DND-41 (cell line): ENCODE measurements around the gene RNGTT.

ENCODE experiments used
- ATAC-seq: fragments of 200-7000 bp; cut with Tn5 transposase; 3 replicates; pipeline ENCODE4 v1.9.1; 2021; ENCODE audit warnings: low read depth; ENCODE audit not compliant: insufficient read depth
- DNase-seq: peaks from one replicate; pipeline ENCODE4 v3.0.0-alpha.2; 2020
- H2AFZ ChIP-seq: 2 replicates; pipeline ENCODE4 v1.6.0; 2012; ENCODE audit warnings: low read depth, low read length
- H3K27ac ChIP-seq: 2 replicates; pipeline ENCODE4 v1.5.1; 2012; ENCODE audit warnings: low read length, inconsistent platforms
- H3K27me3 ChIP-seq: fragments of 200-600 bp; sonication (generic); 2 replicates; pipeline ENCODE4 v1.6.0; 2012; ENCODE audit warnings: low read length, mild to moderate bottlenecking, inconsistent platforms; ENCODE audit not compliant: insufficient read depth, poor library complexity
- H3K36me3 ChIP-seq: 2 replicates; pipeline ENCODE4 v1.5.1; 2012; ENCODE audit warnings: low read length, inconsistent platforms; ENCODE audit not compliant: insufficient read depth
- H3K4me1 ChIP-seq: 2 replicates; pipeline ENCODE4 v1.5.1; 2012; ENCODE audit warnings: mild to moderate bottlenecking, low read length; ENCODE audit not compliant: insufficient read depth
- H3K4me2 ChIP-seq: 2 replicates; pipeline ENCODE4 v1.6.0; 2012; ENCODE audit warnings: mild to moderate bottlenecking, moderate library complexity, low read length, inconsistent platforms; ENCODE audit not compliant: insufficient read depth
- H3K4me3 ChIP-seq, 2 experiments: fragments of 200-600 bp in 1 of 2; shearing (Covaris generic) in 1 of 2; 2 replicates each; pipeline ENCODE4 v1.5.1; 2012 to 2016; ENCODE audit warnings: inconsistent platforms in 2 of 2, low read length in 2 of 2, mild to moderate bottlenecking in 2 of 2, low read depth in 1 of 2, moderate library complexity in 1 of 2
- H3K79me2 ChIP-seq: 2 replicates; pipeline ENCODE4 v1.6.0; 2012; ENCODE audit warnings: low read length, inconsistent platforms; ENCODE audit not compliant: insufficient read depth
- H3K9ac ChIP-seq: 2 replicates; pipeline ENCODE4 v1.6.0; 2012; ENCODE audit warnings: low read depth, mild to moderate bottlenecking, inconsistent platforms, low read length, moderate library complexity
- H3K9me3 ChIP-seq: 2 replicates; pipeline ENCODE4 v1.5.1; 2012; ENCODE audit warnings: low read length, moderate library complexity, mild to moderate bottlenecking, inconsistent platforms; ENCODE audit not compliant: insufficient read depth, severe bottlenecking
- H4K20me1 ChIP-seq: 2 replicates; pipeline ENCODE4 v1.6.0; 2012; ENCODE audit warnings: low read length; ENCODE audit not compliant: insufficient read depth
- CTCF ChIP-seq: IDR thresholded peaks from 2 replicates; pipeline ENCODE4 v1.5.1; 2012; ENCODE audit warnings: borderline replicate concordance, low read length, moderate library complexity, mild to moderate bottlenecking; ENCODE audit not compliant: poor library complexity, severe bottlenecking; ENCODE audit errors: extremely low read depth
- EZH2 ChIP-seq: IDR thresholded peaks from 3 replicates; pipeline ENCODE4 v1.6.1; 2012; ENCODE audit warnings: borderline replicate concordance, low read depth, mild to moderate bottlenecking, moderate library complexity, low read length, inconsistent platforms; ENCODE audit not compliant: severe bottlenecking

The RNGTT gene

GRCh38 chr6:88860310-88860709 is 103.1 kb downstream of the RNGTT start:
- Histone ChIP-seq H3K79me2 (peaks cover 6% of the 10 kb centered on the region; the same call in 1 of the 2 replicates), H2AFZ (no peak overlapping the region), H3K4me1 (peaks cover 7% of the 10 kb centered on the region), H3K27ac (no peak overlapping the region), H3K9ac (no peak overlapping the region), H3K27me3 (no peaks in the 10 kb centered on the region), H3K9me3 (no peaks in the 10 kb centered on the region), H4K20me1 (no peaks in the 10 kb centered on the region), H3K4me2 (no peak overlapping the region), H3K36me3 (peaks cover 17% of the 10 kb centered on the region; the same call in 1 of the 2 replicates), H3K4me3 (no peak overlapping the region)
- ATAC-seq (no peak), DNase-seq (no peak)
- no peak for TF ChIP-seq CTCF
- TF ChIP-seq EZH2: no peak

GRCh38 chr6:88858455-88858854 is 105.0 kb downstream of the RNGTT start:
- no peak overlapping the region for H3K9ac ChIP-seq
- H3K4me1 ChIP-seq: no peaks in the 10 kb centered on the region
- no peak overlapping the region for H2AFZ ChIP-seq
- H3K9me3 ChIP-seq: no peaks in the 10 kb centered on the region
- DNase-seq (no peak), ATAC-seq (no peak)
- no peaks in the 10 kb centered on the region for H3K27me3 ChIP-seq
- peaks cover 11% of the 10 kb centered on the region; the same call in 1 of the 2 replicates for H3K36me3 ChIP-seq
- H4K20me1 ChIP-seq: no peaks in the 10 kb centered on the region
- no peaks in the 10 kb centered on the region for H3K79me2 ChIP-seq
- TF ChIP-seq EZH2 (no peak), CTCF (no peak)
- H3K4me2 ChIP-seq: no peak overlapping the region
- no peak overlapping the region for H3K4me3 ChIP-seq
- H3K27ac ChIP-seq: no peak overlapping the region

- Histone ChIP-seq H3K4me3 (no peak overlapping the region), H3K36me3 (no peaks in the 10 kb centered on the region), H3K9ac (no peak overlapping the region), H3K79me2 (no peaks in the 10 kb centered on the region), H4K20me1 (no peaks in the 10 kb centered on the region; the same call in 1 of the 2 replicates), H3K4me1 (no peaks in the 10 kb centered on the region), H3K27me3 (no peaks in the 10 kb centered on the region), H3K4me2 (no peak overlapping the region), H3K27ac (no peak overlapping the region), H2AFZ (no peak overlapping the region), H3K9me3 (no peaks in the 10 kb centered on the region)
- DNase-seq (no peak), ATAC-seq (no peak)
- TF ChIP-seq CTCF (no peak), EZH2 (no peak)
Observed at GRCh38 chr6:88856566-88856965, 106.9 kb downstream of the RNGTT start.

GRCh38 chr6:88855541-88856147 is 107.8 kb downstream of the RNGTT start:
- no peak overlapping the region for H2AFZ ChIP-seq
- H3K9me3 ChIP-seq: no peaks in the 10 kb centered on the region
- no peaks in the 10 kb centered on the region for H3K4me1 ChIP-seq
- H3K27me3 ChIP-seq: no peaks in the 10 kb centered on the region
- no peak overlapping the region for H3K27ac ChIP-seq
- no peaks in the 10 kb centered on the region for H3K79me2 ChIP-seq
- H3K9ac ChIP-seq: no peak overlapping the region
- no peak for TF ChIP-seq EZH2
- TF ChIP-seq CTCF: no peak
- H4K20me1 ChIP-seq: no peaks in the 10 kb centered on the region; the same call in 1 of the 2 replicates
- H3K4me3 ChIP-seq: no peak overlapping the region
- no peak for ATAC-seq
- DNase-seq: no peak
- H3K4me2 ChIP-seq: no peak overlapping the region
- no peaks in the 10 kb centered on the region for H3K36me3 ChIP-seq
